ENCODE results near the gene PALMD. TPM values are rescaled to one million over a fixed set of nuclear protein-coding genes. Genes with fewer than 3 reads are reported as not detected.

PALMD gene
- total RNA-seq, 1 donor from 2014 or later = 122 TPM

DNA sequence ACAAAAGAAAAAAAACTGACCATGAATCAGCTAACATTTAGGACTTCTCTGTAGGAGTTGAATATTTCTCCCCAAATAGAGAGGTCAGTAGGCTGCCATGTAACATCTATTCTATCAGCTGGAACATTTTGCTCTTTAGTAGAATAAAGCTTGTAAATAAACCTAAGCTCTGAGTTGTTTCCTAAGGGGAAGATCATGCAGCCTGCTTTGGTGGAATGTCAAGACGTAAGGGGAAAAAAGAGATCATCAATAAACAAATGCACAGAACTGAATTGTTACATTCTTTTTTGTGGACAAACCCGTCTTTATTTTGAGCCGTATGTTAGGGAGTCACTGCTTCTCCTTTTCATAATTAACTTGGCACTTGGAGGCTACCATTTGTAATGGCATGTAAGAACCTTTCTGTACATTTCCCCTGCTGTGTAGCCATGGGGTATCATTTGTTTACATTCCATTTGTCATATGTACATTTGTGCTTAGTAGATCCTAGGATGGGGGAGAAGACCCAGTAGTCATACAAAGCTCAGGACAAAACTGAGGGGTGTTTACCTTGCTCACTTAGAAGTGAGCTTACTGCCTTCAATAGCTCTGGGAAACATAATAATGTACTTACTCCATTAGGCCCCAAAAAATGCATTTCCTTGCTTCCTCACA, 10.8 kb upstream of the PALMD start:
- no peak for DNase-seq (ENCODE audit: extremely low read depth, low read depth, low spot score)

DNA sequence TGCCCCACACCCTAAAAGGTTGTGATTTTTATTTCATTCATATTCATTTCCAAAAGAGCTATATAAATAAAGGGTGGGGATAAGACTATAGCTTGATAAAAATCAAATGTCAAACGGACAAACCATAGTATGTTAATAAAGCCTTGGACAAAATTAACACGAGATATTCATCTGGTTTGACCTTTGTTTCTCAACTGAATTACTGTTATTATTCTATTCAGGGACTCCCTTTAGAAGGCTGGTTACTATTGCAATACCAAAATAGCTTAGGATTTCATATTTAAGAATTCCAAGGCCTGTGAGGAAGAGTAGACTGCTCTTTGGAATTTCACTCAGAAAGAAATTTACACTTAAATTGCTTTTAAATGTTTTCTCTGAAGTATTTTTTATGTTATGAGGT, 10.2 kb upstream of the PALMD start:
- no peak for DNase-seq (ENCODE audit: extremely low read depth, low read depth, low spot score)

- no peak for DNase-seq (ENCODE audit: extremely low read depth, low read depth, low spot score)
Measured at GRCh38 chr1:99636647-99637175, 9.2 kb upstream of the PALMD start.

DNA sequence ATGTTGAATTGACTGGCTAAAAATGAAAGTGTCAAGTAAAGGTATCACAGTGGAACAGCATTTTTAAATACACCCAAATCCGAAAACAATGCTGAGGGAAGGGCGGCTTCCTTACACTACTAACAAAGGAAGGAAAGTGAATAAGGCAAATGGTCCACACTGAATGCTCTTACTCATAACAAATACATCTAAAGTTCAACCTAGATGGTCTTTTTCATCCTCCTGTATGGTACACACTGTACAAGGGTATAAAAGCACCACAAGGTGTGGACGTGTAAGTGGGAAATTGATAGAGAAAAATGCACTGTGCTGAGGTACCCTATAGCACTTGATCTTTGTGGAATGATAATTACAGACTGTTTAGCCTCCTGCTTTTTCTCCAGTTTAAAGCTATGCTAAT, 7.1 kb upstream of the PALMD start:
- no peak for DNase-seq (ENCODE audit: extremely low read depth, low read depth, low spot score)

- DNase-seq (ENCODE audit: extremely low read depth, low read depth, low spot score) = no peak
Measured at GRCh38 chr1:99639408-99639807, 6.5 kb upstream of the PALMD start.

DNA sequence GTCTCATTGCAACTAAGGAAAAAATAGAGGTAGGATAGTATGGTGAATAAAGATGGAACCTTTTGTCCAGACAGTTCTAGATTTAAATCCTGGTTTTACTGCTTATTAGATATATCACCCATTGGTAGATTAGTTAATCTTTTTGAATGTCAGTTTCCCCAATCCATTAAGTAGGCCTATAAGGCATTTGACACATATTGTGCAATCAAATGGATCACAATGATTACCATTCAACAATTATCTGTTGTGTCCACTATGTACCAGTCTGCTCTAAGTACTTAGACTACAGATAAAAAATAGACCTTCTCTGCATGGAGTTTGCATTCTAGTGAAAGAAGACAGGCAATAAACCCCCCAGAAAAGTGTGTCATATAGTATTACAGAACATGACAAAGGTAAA, 6.0 kb upstream of the PALMD start:
- no peak for DNase-seq (ENCODE audit: extremely low read depth, low read depth, low spot score)

DNA sequence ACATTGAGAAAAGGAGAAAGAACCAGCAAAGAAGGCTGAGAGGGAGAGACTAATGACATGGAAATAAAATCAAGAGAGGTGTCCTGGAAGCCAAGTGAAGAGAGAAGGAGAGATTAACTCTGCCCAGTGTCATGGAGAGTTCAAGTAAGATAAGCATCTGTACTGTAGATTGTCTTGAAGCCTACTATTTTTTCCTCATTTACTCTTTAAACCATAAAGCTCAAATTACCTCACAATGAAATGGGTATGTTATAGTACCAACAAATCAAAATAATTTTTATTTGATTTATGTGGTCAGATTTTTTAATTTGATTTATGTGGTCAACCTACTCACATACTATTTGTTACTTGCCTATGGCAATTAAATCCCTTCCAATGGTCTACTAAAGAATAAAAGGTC, 5.2 kb upstream of the PALMD start:
- no peak for DNase-seq (ENCODE audit: extremely low read depth, low read depth, low spot score)

DNA sequence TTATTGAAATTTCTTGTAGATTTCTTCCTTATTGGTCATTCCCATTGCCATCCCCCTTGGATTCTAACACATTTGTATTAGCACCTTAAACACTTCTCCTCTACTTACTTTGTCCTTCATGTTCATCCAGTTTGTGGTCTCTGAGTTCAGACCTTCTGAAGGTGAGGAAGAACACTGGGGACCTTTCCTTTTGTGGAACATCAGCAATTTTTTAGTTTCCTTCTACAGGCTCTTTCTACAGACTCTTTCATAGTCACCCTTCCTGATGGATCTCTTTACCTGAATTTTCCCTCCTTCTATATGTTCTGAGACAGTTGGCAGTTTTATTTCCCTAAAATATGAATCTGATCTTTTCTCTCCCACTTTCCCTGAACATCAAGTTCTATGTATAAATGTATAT, 4.4 kb upstream of the PALMD start:
- DNase-seq (ENCODE audit: extremely low read depth, low read depth, low spot score) = no peak

- no peak for DNase-seq (ENCODE audit: extremely low read depth, low read depth, low spot score)
Measured at GRCh38 chr1:99642053-99642452, 3.9 kb upstream of the PALMD start.

GRCh38 chr1:99643021-99643779, 2.7 kb upstream of the PALMD start:
- DNase-seq (ENCODE audit: extremely low read depth, low read depth, low spot score) = no peak

- no peak for DNase-seq (ENCODE audit: extremely low read depth, low read depth, low spot score)
Measured at GRCh38 chr1:99644279-99645004, 1.5 kb upstream of the PALMD start.

DNA sequence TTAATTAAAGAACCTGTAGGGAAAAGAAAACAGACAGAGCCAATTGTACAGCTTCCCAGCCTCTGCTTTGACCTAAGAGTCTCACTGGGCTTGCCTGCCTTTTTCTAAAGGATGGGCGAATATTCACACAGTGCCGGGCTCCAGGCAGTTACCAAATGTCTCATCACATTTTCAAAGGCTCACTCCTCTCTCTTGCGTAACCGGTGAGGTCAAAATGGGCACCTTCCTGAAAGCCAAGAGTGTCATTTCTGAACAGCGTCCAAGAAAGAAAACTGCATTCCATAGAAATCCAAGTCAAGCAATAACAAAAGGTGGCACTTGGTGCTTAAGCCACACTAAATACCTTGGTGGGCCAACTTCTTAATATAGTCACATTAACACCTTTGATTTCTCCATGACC, 710 bp upstream of the PALMD start:
- DNase-seq (ENCODE audit: extremely low read depth, low read depth, low spot score) = no peak

GRCh38 chr1:99646868-99647267, 955 bp downstream of the PALMD start:
- DNase-seq (ENCODE audit: extremely low read depth, low read depth, low spot score) = no peak

- no peak for DNase-seq (ENCODE audit: extremely low read depth, low read depth, low spot score)
Measured at GRCh38 chr1:99647490-99647889, 1.6 kb downstream of the PALMD start.

DNA sequence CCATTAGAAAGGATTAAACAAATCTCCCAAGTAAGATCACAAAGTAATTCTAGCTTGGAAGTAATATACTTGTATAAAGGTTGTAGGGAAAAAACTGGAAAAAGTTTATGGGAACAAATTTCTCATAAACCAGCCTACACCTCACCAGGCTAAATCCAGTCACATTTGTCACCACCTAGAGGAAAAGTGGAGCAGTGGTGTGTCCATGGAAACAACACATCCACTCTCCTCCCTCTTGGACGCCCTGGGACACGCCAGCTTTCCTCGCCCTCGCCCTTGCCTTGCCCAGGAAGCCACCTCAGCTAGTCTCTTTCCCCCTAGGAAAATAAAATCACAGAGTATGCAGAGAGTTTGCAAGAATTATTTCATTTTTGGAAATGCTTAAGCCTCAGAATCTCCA, 2.2 kb downstream of the PALMD start:
- DNase-seq (ENCODE audit: extremely low read depth, low read depth, low spot score) = no peak

- DNase-seq (ENCODE audit: extremely low read depth, low read depth, low spot score) = no peak
Measured at GRCh38 chr1:99650030-99650429, 4.1 kb downstream of the PALMD start.

GRCh38 chr1:99650773-99651437, 5.0 kb downstream of the PALMD start:
- DNase-seq (ENCODE audit: extremely low read depth, low read depth, low spot score) = no peak

GRCh38 chr1:99652881-99653281, 7.0 kb downstream of the PALMD start:
- no peak for DNase-seq (ENCODE audit: extremely low read depth, low read depth, low spot score)

- no peak for DNase-seq (ENCODE audit: extremely low read depth, low read depth, low spot score)
Measured at GRCh38 chr1:99655376-99655775, 9.5 kb downstream of the PALMD start.

DNA sequence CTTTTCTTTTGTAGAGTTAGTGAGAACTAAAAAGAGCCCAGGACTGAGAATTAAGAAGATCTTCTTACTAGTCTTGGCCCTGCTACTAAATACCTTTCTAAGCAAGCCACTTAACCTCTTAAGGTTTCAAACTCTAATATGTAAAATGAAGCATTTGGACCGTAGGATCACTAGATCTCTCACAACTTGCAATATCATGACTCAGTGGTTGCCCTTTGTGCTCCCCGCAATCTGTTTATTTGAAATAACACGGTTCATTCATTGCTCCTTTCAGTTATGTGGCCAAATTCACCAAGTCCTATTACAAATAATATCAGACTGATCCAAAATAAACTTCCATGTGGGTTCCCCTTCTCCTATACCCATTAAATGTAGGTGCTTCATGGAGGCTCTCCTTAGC, 10.8 kb downstream of the PALMD start:
- DNase-seq (ENCODE audit: extremely low read depth, low read depth, low spot score) = no peak
